CD4-positive, CD25-positive, alpha-beta regulatory T cell (primary cell): ENCODE data around the gene TNFRSF25. TPM values are rescaled to one million over a fixed set of nuclear protein-coding genes. Genes with fewer than 3 reads are reported as not detected.

Experiments used
- ATAC-seq, 2 donors: fragments of 150-1000 bp; cut with Tn5 transposase; one replicate each; pipeline ENCODE4 v1.10.0; 2021; ENCODE audit warnings: low read depth in 2 of 2, moderate number of reproducible peaks in 2 of 2, moderate library complexity in 1 of 2
- DNase-seq, 3 donors: peaks; one replicate each; pipeline versions ENCODE4 v3.0.0 to v3.0.0-alpha.2; 2012 to 2022; ENCODE audit warnings: mixed read lengths in 1 of 3
- H3K27ac ChIP-seq: one replicate; pipeline ENCODE4 v1.7.0; 2013; ENCODE audit warnings: mild to moderate bottlenecking, low read length; ENCODE audit not compliant: insufficient read depth, poor library complexity, severe bottlenecking
- H3K27me3 ChIP-seq: one replicate; pipeline ENCODE4 v1.7.0; 2013; ENCODE audit warnings: low read length; ENCODE audit not compliant: control insufficient read depth, insufficient read depth
- H3K36me3 ChIP-seq: one replicate; pipeline ENCODE4 v1.7.0; 2013; ENCODE audit warnings: mild to moderate bottlenecking, low read length, moderate library complexity; ENCODE audit not compliant: control insufficient read depth, insufficient read depth
- H3K4me1 ChIP-seq: 2 replicates; pipeline ENCODE4 v1.7.0; 2013; ENCODE audit warnings: mild to moderate bottlenecking, low read length; ENCODE audit not compliant: insufficient read depth, control insufficient read depth, poor library complexity, severe bottlenecking
- H3K4me3 ChIP-seq: one replicate; pipeline ENCODE4 v1.7.0; 2013; ENCODE audit warnings: low read depth, mild to moderate bottlenecking, low read length, moderate library complexity
- H3K9me3 ChIP-seq, 2 experiments: 1 replicate in 1 of 2; 2 replicates in 1 of 2; pipeline ENCODE4 v1.7.0; 2013; ENCODE audit warnings: low read length in 2 of 2, mild to moderate bottlenecking in 1 of 2, moderate library complexity in 1 of 2; ENCODE audit not compliant: control insufficient read depth in 2 of 2
- H3K27ac Mint-ChIP-seq, 3 donors: one replicate each; pipeline ENCODE4 v1.8.0; 2020 to 2022; ENCODE audit warnings: mild to moderate bottlenecking in 3 of 3, mixed read lengths in 3 of 3, moderate library complexity in 2 of 3
- H3K27me3 Mint-ChIP-seq: one replicate; pipeline ENCODE4 v1.8.0; 2022; ENCODE audit warnings: mild to moderate bottlenecking, mixed read lengths
- H3K36me3 Mint-ChIP-seq: one replicate; pipeline ENCODE4 v1.8.0; 2020; ENCODE audit warnings: mixed read lengths
- H3K4me1 Mint-ChIP-seq, 4 donors: one replicate each; pipeline ENCODE4 v1.8.0; 2020 to 2022; ENCODE audit warnings: mixed read lengths in 4 of 4, mild to moderate bottlenecking in 1 of 4
- H3K4me3 Mint-ChIP-seq, 4 donors: one replicate each; pipeline ENCODE4 v1.8.0; 2020 to 2022; ENCODE audit warnings: mild to moderate bottlenecking in 4 of 4, mixed read lengths in 4 of 4, moderate library complexity in 3 of 4
- H3K9me3 Mint-ChIP-seq, 7 donors: one replicate each; pipeline ENCODE4 v1.8.0; 2020 to 2022; ENCODE audit warnings: mixed read lengths in 7 of 7, mild to moderate bottlenecking in 3 of 7, moderate library complexity in 2 of 7
- polyA plus RNA-seq, 4 donors: library from polyadenylated mRNA; unstranded; fragments of 300-500 nt; fragmentation: Illumina TruSeq; gene quantifications; one replicate each; pipeline ENCODE4 v1.2.3, GENCODE V29; 2021
- total RNA-seq: library from RNA; stranded (reverse); gene quantifications from one replicate; pipeline ENCODE4 v1.2.3, GENCODE V29; 2022

TNFRSF25 gene
- total and polyA plus RNA-seq, 5 donors from 2014 or later: 23.3 to 258 (median 31.4) TPM

GRCh38 chr1:6462412-6463119 is 3.4 kb downstream of the TNFRSF25 start:
- H3K27me3 ChIP-seq: no peaks in the 10 kb centered on the region
- DNase-seq (no peak), ATAC-seq (no peak)
- peaks cover 21% of the 10 kb centered on the region for H3K36me3 ChIP-seq
- Mint-ChIP-seq H3K36me3 (peaks cover 14% of the 10 kb centered on the region), H3K4me1 (peaks cover 0 to 69% (median 34%) of the 10 kb centered on the region in 4 donors), H3K9me3 (no peaks in the 10 kb centered on the region), H3K27ac (peak overlapping the region; percentile 91 to 99 (median 97)), H3K4me3 (peak overlapping the region; percentile 54 to 97 (median 68)), H3K27me3 (peaks cover 9% of the 10 kb centered on the region)
- H3K4me1 ChIP-seq: peaks cover 74% of the 10 kb centered on the region
- H3K4me3 ChIP-seq: peak overlapping the region; percentile 41
- peak overlapping the region; percentile 97 for H3K27ac ChIP-seq
- no peaks in the 10 kb centered on the region for H3K9me3 ChIP-seq

GRCh38 chr1:6461538-6462411 is 4.2 kb downstream of the TNFRSF25 start:
- Mint-ChIP-seq H3K4me1 (peaks cover 0 to 68% (median 34%) of the 10 kb centered on the region in 4 donors), H3K36me3 (peaks cover 14% of the 10 kb centered on the region), H3K27ac (peak overlapping the region; percentile 86 to 97 (median 91)), H3K4me3 (peak overlapping the region; percentile 54 to 97 (median 68)), H3K27me3 (peaks cover 13% of the 10 kb centered on the region), H3K9me3 (no peaks in the 10 kb centered on the region)
- H3K36me3 ChIP-seq: peaks cover 21% of the 10 kb centered on the region
- H3K4me3 ChIP-seq: no peak overlapping the region
- H3K9me3 ChIP-seq: no peaks in the 10 kb centered on the region
- no peak for ATAC-seq
- peaks cover 71% of the 10 kb centered on the region for H3K4me1 ChIP-seq
- peak in 1 of 3 donors; percentile 22 for DNase-seq
- peak overlapping the region; percentile 97 for H3K27ac ChIP-seq
- no peaks in the 10 kb centered on the region for H3K27me3 ChIP-seq

- Histone ChIP-seq H3K4me3 (peak overlapping the region; percentile 61), H3K4me1 (peaks cover 64% of the 10 kb centered on the region), H3K27ac (peak overlapping the region; percentile 97), H3K27me3 (no peaks in the 10 kb centered on the region), H3K36me3 (peaks cover 21% of the 10 kb centered on the region), H3K9me3 (no peaks in the 10 kb centered on the region)
- H3K9me3 Mint-ChIP-seq: no peaks in the 10 kb centered on the region
- ATAC-seq: no peak
- no peak for DNase-seq
- peak overlapping the region; percentile 86 to 95 (median 93) for H3K4me3 Mint-ChIP-seq
- H3K4me1 Mint-ChIP-seq: peaks cover 0 to 66% (median 36%) of the 10 kb centered on the region in 4 donors
- H3K27me3 Mint-ChIP-seq: peaks cover 17% of the 10 kb centered on the region
- H3K27ac Mint-ChIP-seq: peak overlapping the region; percentile 97 to 98 (median 98)
- peaks cover 18% of the 10 kb centered on the region for H3K36me3 Mint-ChIP-seq
Observed at GRCh38 chr1:6461051-6461530, 4.9 kb downstream of the TNFRSF25 start.

DNA sequence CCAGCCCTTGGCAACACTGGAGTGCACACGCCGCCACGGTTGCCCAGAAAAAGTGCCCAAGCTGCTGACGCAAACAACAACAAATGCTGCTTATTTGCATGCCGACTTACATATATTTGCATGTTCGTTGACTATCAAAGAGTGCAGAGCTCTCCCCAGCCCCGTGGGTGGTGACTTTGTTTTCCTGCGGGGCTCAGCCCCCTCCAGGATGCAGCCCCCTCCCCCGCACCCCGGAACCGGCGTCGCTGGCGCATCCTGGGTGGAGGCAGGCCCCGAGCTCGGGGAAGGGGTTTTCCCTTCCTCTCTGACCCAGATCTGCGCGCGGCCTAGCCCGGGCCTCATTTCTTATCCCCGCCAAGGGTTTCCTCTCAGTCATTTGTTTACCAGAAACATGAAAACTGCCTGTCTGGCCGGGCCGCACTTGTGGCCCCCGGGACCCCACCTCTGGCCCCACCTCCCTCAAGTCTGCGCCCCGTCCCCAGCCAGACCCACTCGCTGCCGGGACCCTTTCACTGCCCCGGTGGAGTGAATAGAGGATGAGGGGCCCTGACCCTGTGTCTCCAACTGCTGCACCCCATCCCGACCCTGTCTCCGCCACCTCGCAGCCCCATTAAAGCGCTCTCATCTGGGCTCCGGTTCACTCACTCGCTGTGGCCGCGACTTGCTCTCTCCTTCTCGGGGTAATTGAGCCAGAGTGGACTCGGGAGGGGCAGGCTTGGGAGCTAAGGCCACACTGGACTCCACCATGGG is 5.5 kb downstream of the TNFRSF25 start:
- Mint-ChIP-seq H3K27ac (peak overlapping the region; percentile 97 to 98 (median 98)), H3K4me1 (peaks cover 0 to 66% (median 36%) of the 10 kb centered on the region in 4 donors)
- ATAC-seq: peak; percentile 82

GRCh38 chr1:6459850-6460265 is 6.1 kb downstream of the TNFRSF25 start:
- H3K36me3 Mint-ChIP-seq: peaks cover 18% of the 10 kb centered on the region
- peaks cover 0 to 64% (median 36%) of the 10 kb centered on the region in 4 donors for H3K4me1 Mint-ChIP-seq

More for the DNA sequence above, 5.5 kb downstream of the TNFRSF25 start:
- peak overlapping the region; percentile 97 for H3K27ac ChIP-seq
- Mint-ChIP-seq H3K9me3 (peaks cover 0 to 1% (median 0%) of the 10 kb centered on the region in 7 donors), H3K27me3 (peaks cover 17% of the 10 kb centered on the region), H3K36me3 (peaks cover 18% of the 10 kb centered on the region), H3K4me3 (peak overlapping the region; percentile 86 to 95 (median 93))
- H3K36me3 ChIP-seq: peaks cover 21% of the 10 kb centered on the region
- no peaks in the 10 kb centered on the region for H3K27me3 ChIP-seq
- peak; percentile 89 to 95 (median 90) for DNase-seq
- peaks cover 61% of the 10 kb centered on the region for H3K4me1 ChIP-seq
- peak overlapping the region; percentile 61 for H3K4me3 ChIP-seq
- no peaks in the 10 kb centered on the region for H3K9me3 ChIP-seq

GRCh38 chr1:6456800-6457466 is 9.0 kb downstream of the TNFRSF25 start:
- no peaks in the 10 kb centered on the region for H3K27me3 ChIP-seq
- H3K9me3 Mint-ChIP-seq: peaks cover 0 to 3% (median 0%) of the 10 kb centered on the region in 7 donors
- H3K4me3 ChIP-seq: no peak overlapping the region
- peak overlapping the region in 1 of 3 donors; percentile 27 for H3K27ac Mint-ChIP-seq
- H3K27me3 Mint-ChIP-seq: peaks cover 38% of the 10 kb centered on the region
- peaks cover 44% of the 10 kb centered on the region for H3K4me1 ChIP-seq
- ATAC-seq (no peak), DNase-seq (no peak)
- peaks cover 0 to 44% (median 16%) of the 10 kb centered on the region in 4 donors for H3K4me1 Mint-ChIP-seq
- H3K36me3 Mint-ChIP-seq: peaks cover 4% of the 10 kb centered on the region
- no peak overlapping the region for H3K27ac ChIP-seq
- H3K36me3 ChIP-seq: peaks cover 8% of the 10 kb centered on the region
- peak overlapping the region in 3 of 4 donors; percentile 20 to 79 (median 35) for H3K4me3 Mint-ChIP-seq
- no peaks in the 10 kb centered on the region for H3K9me3 ChIP-seq

More at GRCh38 chr1:6459850-6460265, 6.1 kb downstream of the TNFRSF25 start:
- Mint-ChIP-seq H3K27me3 (peaks cover 17% of the 10 kb centered on the region), H3K9me3 (peaks cover 0 to 1% (median 0%) of the 10 kb centered on the region in 7 donors), H3K4me3 (peak overlapping the region; percentile 86 to 95 (median 93)), H3K27ac (peak overlapping the region; percentile 97 to 98 (median 98))
- H3K4me3 ChIP-seq: peak overlapping the region; percentile 37
- no peaks in the 10 kb centered on the region for H3K9me3 ChIP-seq
- H3K27me3 ChIP-seq: no peaks in the 10 kb centered on the region
- ATAC-seq (peak; percentile 27 to 35), DNase-seq (peak; percentile 58 to 68 (median 59))
- H3K27ac ChIP-seq: peak overlapping the region; percentile 97
- peaks cover 21% of the 10 kb centered on the region for H3K36me3 ChIP-seq
- H3K4me1 ChIP-seq: peaks cover 60% of the 10 kb centered on the region
